ENCODE results near the gene KCNA10. TPM values are rescaled to one million over a fixed set of nuclear protein-coding genes. Genes with fewer than 3 reads are reported as not detected.

Gene KCNA10
- total and polyA plus RNA-seq, 2 of the 13 experiments (the other 11 are each of a cell fraction or from before 2014, with no cell fraction given) = not detected

DNA sequence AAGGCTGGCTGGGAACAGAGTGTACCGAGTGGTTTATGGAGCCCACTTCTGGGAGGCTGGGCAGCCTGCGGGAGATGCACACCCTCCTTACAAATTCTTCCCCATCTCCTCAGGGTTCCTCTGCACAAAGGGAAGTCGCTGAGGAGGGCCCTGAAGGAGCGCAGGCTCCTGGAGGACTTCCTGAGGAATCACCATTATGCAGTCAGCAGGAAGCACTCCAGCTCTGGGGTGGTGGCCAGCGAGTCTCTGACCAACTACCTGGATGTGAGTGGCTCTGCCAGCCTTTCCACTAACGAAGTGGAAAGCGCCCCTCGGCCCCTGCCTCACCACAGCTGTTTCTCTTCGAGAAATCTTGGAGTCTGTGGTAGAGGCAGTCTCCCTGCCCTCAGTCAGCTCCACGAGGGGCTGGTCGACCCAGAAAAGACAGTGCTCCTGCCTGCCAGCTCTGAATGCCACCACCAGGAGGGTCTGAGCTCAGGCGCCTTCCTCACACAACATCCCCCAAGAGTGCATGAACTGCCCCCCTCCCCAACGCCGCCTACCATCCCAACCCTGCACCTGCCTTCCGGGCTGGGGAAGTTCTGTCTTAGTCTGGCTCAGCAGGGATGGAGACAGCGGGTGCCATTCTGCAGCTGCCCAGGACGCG lies 36.2 kb downstream of the KCNA10 start (continued):
- TF ChIP-seq, protein P1, sequence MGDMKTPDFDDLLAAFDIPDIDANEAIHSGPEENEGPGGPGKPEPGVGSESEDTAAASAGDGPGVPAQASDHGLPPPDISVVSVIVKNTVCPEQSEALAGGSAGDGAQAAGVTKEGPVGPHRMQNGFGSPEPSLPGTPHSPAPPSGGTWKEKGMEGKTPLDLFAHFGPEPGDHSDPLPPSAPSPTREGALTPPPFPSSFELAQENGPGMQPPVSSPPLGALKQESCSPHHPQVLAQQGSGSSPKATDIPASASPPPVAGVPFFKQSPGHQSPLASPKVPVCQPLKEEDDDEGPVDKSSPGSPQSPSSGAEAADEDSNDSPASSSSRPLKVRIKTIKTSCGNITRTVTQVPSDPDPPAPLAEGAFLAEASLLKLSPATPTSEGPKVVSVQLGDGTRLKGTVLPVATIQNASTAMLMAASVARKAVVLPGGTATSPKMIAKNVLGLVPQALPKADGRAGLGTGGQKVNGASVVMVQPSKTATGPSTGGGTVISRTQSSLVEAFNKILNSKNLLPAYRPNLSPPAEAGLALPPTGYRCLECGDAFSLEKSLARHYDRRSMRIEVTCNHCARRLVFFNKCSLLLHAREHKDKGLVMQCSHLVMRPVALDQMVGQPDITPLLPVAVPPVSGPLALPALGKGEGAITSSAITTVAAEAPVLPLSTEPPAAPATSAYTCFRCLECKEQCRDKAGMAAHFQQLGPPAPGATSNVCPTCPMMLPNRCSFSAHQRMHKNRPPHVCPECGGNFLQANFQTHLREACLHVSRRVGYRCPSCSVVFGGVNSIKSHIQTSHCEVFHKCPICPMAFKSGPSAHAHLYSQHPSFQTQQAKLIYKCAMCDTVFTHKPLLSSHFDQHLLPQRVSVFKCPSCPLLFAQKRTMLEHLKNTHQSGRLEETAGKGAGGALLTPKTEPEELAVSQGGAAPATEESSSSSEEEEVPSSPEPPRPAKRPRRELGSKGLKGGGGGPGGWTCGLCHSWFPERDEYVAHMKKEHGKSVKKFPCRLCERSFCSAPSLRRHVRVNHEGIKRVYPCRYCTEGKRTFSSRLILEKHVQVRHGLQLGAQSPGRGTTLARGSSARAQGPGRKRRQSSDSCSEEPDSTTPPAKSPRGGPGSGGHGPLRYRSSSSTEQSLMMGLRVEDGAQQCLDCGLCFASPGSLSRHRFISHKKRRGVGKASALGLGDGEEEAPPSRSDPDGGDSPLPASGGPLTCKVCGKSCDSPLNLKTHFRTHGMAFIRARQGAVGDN (CRISPR knock-in tag; IDR thresholded peaks at IDR 0.05) = no peak
- no peak for TF ChIP-seq HMG20B (CRISPR knock-in tag; conservative IDR thresholded peaks at IDR 0.05)
- TF ChIP-seq, protein P2, sequence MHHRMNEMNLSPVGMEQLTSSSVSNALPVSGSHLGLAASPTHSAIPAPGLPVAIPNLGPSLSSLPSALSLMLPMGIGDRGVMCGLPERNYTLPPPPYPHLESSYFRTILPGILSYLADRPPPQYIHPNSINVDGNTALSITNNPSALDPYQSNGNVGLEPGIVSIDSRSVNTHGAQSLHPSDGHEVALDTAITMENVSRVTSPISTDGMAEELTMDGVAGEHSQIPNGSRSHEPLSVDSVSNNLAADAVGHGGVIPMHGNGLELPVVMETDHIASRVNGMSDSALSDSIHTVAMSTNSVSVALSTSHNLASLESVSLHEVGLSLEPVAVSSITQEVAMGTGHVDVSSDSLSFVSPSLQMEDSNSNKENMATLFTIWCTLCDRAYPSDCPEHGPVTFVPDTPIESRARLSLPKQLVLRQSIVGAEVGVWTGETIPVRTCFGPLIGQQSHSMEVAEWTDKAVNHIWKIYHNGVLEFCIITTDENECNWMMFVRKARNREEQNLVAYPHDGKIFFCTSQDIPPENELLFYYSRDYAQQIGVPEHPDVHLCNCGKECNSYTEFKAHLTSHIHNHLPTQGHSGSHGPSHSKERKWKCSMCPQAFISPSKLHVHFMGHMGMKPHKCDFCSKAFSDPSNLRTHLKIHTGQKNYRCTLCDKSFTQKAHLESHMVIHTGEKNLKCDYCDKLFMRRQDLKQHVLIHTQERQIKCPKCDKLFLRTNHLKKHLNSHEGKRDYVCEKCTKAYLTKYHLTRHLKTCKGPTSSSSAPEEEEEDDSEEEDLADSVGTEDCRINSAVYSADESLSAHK (CRISPR knock-in tag; IDR thresholded peaks at IDR 0.05; ENCODE audit: borderline replicate concordance) = no peak

DNA sequence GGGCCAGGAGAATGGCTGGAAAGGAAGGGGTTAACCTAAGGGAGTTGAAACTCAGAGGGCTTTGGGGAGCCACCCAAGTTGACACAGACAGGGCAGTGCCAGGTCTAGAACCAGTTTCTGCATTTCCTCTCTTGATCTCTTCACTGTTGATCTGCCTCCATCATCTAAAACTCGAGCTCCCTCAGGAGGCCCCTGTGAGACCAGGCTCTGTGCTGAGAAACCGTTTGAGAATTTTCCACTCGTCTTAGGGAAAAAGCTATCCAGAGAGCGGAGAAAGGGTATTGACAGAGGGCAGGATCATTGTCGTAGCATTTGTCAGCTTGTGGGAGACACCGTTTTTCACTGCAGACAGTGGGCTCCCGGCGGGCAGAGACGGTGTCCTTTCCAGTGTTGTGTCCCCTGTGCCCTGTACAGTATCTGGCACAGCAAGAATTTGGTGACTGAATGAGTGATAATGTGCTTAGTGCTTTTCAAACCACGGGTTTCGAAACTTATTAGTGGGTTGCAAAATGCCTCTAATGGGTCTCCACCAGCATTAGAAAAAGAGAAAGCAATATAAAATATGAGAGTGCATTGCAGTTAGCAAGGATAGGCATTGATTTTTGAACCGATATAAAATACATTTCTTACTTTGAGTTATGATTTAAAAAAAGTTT lies 36.9 kb downstream of the KCNA10 start:
- BruUV-seq (replicated peaks) = no TSS peak
- POLR2A ChIA-PET = no interaction called here
- no peak for ATAC-seq
- TF ChIP-seq GTF2F1 (IDR thresholded peaks at IDR 0.05; ENCODE audit: low read length) = no peak
- TF ChIP-seq, protein P3, sequence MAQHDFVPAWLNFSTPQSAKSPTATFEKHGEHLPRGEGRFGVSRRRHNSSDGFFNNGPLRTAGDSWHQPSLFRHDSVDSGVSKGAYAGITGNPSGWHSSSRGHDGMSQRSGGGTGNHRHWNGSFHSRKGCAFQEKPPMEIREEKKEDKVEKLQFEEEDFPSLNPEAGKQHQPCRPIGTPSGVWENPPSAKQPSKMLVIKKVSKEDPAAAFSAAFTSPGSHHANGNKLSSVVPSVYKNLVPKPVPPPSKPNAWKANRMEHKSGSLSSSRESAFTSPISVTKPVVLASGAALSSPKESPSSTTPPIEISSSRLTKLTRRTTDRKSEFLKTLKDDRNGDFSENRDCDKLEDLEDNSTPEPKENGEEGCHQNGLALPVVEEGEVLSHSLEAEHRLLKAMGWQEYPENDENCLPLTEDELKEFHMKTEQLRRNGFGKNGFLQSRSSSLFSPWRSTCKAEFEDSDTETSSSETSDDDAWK (CRISPR knock-in tag; IDR thresholded peaks at IDR 0.05) = no peak
- no peak for TF ChIP-seq CEBPG (CRISPR knock-in tag; IDR thresholded peaks at IDR 0.05)
- no peak for TF ChIP-seq ISX (CRISPR knock-in tag; conservative IDR thresholded peaks at IDR 0.05)
- TF ChIP-seq, protein P4, sequence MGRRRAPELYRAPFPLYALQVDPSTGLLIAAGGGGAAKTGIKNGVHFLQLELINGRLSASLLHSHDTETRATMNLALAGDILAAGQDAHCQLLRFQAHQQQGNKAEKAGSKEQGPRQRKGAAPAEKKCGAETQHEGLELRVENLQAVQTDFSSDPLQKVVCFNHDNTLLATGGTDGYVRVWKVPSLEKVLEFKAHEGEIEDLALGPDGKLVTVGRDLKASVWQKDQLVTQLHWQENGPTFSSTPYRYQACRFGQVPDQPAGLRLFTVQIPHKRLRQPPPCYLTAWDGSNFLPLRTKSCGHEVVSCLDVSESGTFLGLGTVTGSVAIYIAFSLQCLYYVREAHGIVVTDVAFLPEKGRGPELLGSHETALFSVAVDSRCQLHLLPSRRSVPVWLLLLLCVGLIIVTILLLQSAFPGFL (CRISPR knock-in tag; IDR thresholded peaks at IDR 0.05) = no peak
- TF ChIP-seq PPARG (CRISPR knock-in tag; conservative IDR thresholded peaks at IDR 0.05) = no peak

More for the DNA sequence above, 36.9 kb downstream of the KCNA10 start:
- H3K27ac ChIP-seq (ENCODE audit: extremely low read length, insufficient read depth, low read length) = no peak overlapping the region
- H3K4me2 ChIP-seq (ENCODE audit: low read depth, low read length) = no peak overlapping the region
- no peaks in the 10 kb centered on the region for H3K36me3 ChIP-seq (replicated peaks in 1 of 2; ENCODE audit: control insufficient read depth in 1 of 2, insufficient read depth in 2 of 2, low read length in 2 of 2)
- CTCF ChIA-PET (ENCODE audit: low intra/inter-chr PET ratio, low total read pairs) = no interaction called here
- H3K4me1 ChIP-seq (ENCODE audit: insufficient read depth, low read length) = no peaks in the 10 kb centered on the region
- H2AFZ ChIP-seq (ENCODE audit: low read length) = no peak overlapping the region
- in situ Hi-C loops (cut with HindIII; ENCODE audit: extremely low pct_ligation_motif_present, low pct_unique_long_range_greater_than_20kb) = no loop called here
- no peaks in the 10 kb centered on the region for H3K9me3 ChIP-seq (ENCODE audit: low read length)
- H3K9ac ChIP-seq (ENCODE audit: insufficient read depth, low read depth, low read length) = no peak overlapping the region
- DNase-seq (ENCODE audit: low spot score) (no peak), FAIRE-seq (no peak)
- 22% methylated on average over 12 of the region's 12 CpGs for WGBS (ENCODE audit: low lambda C conversion rate)
- intact Hi-C loops (cut with micrococcal nuclease; ENCODE audit: unreplicated experiment) = no loop called here
- H3K4me3 ChIP-seq (replicated peaks in 1 of 3; ENCODE audit: insufficient read depth in 1 of 3, low read depth in 2 of 3, low read length in 3 of 3) = no peak overlapping the region
- H3K27me3 ChIP-seq (ENCODE audit: control insufficient read depth in 1 of 2, insufficient read depth in 2 of 2, low read length in 2 of 2) = peaks cover 0 to 1% of the 10 kb centered on the region in 2 experiments; a peak in 1 of 5 replicates
- H4K20me1 ChIP-seq (ENCODE audit: insufficient read depth, low read length) = no peaks in the 10 kb centered on the region
- no peaks in the 10 kb centered on the region for H3K79me2 ChIP-seq (ENCODE audit: insufficient read depth, low read length)

All from HepG2 (cell line).